HepG2 (cell line): ENCODE results near the gene MUC13. TPM values are rescaled to one million over a fixed set of nuclear protein-coding genes. Genes with fewer than 3 reads are reported as not detected.

ENCODE experiments used
- ATAC-seq: fragments of 200-7000 bp; cut with Tn5 transposase; 3 replicates; pipeline ENCODE4 v1.9.1; 2020; ENCODE audit warnings: mild to moderate bottlenecking, moderate library complexity
- BruUV-seq: library from RNA; stranded (reverse); fragments of 400-500 nt; replicated peaks from 2 replicates; lab custom pipeline; 2021; lab: Mats Ljungman, UMichigan
- CTCF ChIA-PET: fragments of 300-600 bp; formaldehyde crosslinking; extraction: SDS; loops from one replicate; lab custom pipeline; 2021; ENCODE audit warnings: low total read pairs, inconsistent platforms, low intra/inter-chr PET ratio; lab: Yijun Ruan, JAX
- POLR2A ChIA-PET: fragments of 350-600 bp; sonication (Branson Sonifier 250); formaldehyde crosslinking; loops from one replicate; lab custom pipeline; 2020; ENCODE audit warnings: antibody characterized with exemption, inconsistent platforms; lab: Yijun Ruan, JAX
- DNase-seq: peaks from one replicate; pipeline ENCODE4 v3.0.0-alpha.2; 2015; ENCODE audit warnings: low spot score
- FAIRE-seq: peaks from 3 replicates; lab custom pipeline; 2011; peaks lifted over from hg19 to GRCh38; lab: Jason Lieb, UNC
- H2AFZ ChIP-seq: one replicate; pipeline ENCODE4 v1.6.1; 2011; ENCODE audit warnings: low read length, inconsistent platforms
- H3K27ac ChIP-seq: fragments of 300-600 bp; 3 replicates; pipeline ENCODE4 v1.8.0; 2011; ENCODE audit warnings: mixed run types, mild to moderate bottlenecking, mixed read lengths, low read length, inconsistent platforms; ENCODE audit not compliant: insufficient read depth; ENCODE audit errors: extremely low read length
- H3K27me3 ChIP-seq, 2 experiments: fragments of 200-600 bp in 1 of 2; 2 replicates in 1 of 2; 3 replicates in 1 of 2; pipeline versions ENCODE4 v1.6.0 to v1.8.0; 2011; ENCODE audit warnings: low read length in 2 of 2, mild to moderate bottlenecking in 2 of 2, moderate library complexity in 2 of 2, inconsistent platforms in 1 of 2; ENCODE audit not compliant: insufficient read depth in 2 of 2, control insufficient read depth in 1 of 2
- H3K36me3 ChIP-seq, 2 experiments: fragments of 200-600 bp in 1 of 2; replicated peaks in 1 of 2; 2 replicates in 1 of 2; 3 replicates in 1 of 2; pipeline versions ENCODE4 v1.5.1 to v1.8.0; 2011; ENCODE audit warnings: low read length in 2 of 2, inconsistent platforms in 1 of 2; ENCODE audit not compliant: insufficient read depth in 2 of 2, control insufficient read depth in 1 of 2
- H3K4me1 ChIP-seq: 2 replicates; pipeline ENCODE4 v1.5.1; 2012; ENCODE audit warnings: low read length, inconsistent platforms; ENCODE audit not compliant: insufficient read depth
- H3K4me2 ChIP-seq: 2 replicates; pipeline ENCODE4 v1.6.0; 2011; ENCODE audit warnings: low read depth, low read length, inconsistent platforms
- H3K4me3 ChIP-seq, 3 experiments: fragments of 200-600 bp in 1 of 3; sonication (generic), shearing (Covaris generic) in 1 of 3; replicated peaks in 1 of 3; 2 replicates each; pipeline ENCODE4 v1.5.1; 2011 to 2016; ENCODE audit warnings: low read length in 3 of 3, inconsistent platforms in 2 of 3, low read depth in 2 of 3, mild to moderate bottlenecking in 2 of 3, control low read depth in 1 of 3, mixed read lengths in 1 of 3; ENCODE audit not compliant: insufficient read depth in 1 of 3
- H3K79me2 ChIP-seq: one replicate; pipeline ENCODE4 v1.6.1; 2011; ENCODE audit warnings: low read length, inconsistent platforms; ENCODE audit not compliant: insufficient read depth
- H3K9ac ChIP-seq: 2 replicates; pipeline ENCODE4 v1.6.0; 2011; ENCODE audit warnings: mild to moderate bottlenecking, low read depth, low read length, inconsistent platforms; ENCODE audit not compliant: insufficient read depth
- H3K9me3 ChIP-seq: 2 replicates; pipeline ENCODE4 v1.5.1; 2012; ENCODE audit warnings: mild to moderate bottlenecking, low read length
- H4K20me1 ChIP-seq: 2 replicates; pipeline ENCODE4 v1.6.0; 2011; ENCODE audit warnings: inconsistent platforms, mild to moderate bottlenecking, low read length, moderate library complexity; ENCODE audit not compliant: insufficient read depth
- ASH2L ChIP-seq: fragments of 300-600, 200-600 bp; sonication (generic); IDR thresholded peaks from 2 replicates; pipeline ENCODE4 v1.7.0; 2017; ENCODE audit warnings: low read depth, mild to moderate bottlenecking, moderate library complexity, mixed read lengths, low read length; ENCODE audit not compliant: insufficient read length
- CHD2 ChIP-seq: IDR thresholded peaks from 2 replicates; pipeline ENCODE4 v1.6.1; 2011; ENCODE audit warnings: low read depth, low read length, improper control_type of control experiment
- PTBP1 ChIP-seq: fragments of 200-400 bp; formaldehyde crosslinking; IDR thresholded peaks from 2 replicates; pipeline ENCODE4 v1.6.1; 2018; ENCODE audit warnings: low read length, low read depth; ENCODE audit not compliant: poor library complexity, severe bottlenecking
- RBM39 ChIP-seq: fragments of 200-400 bp; formaldehyde crosslinking; IDR thresholded peaks from one replicate; pipeline ENCODE4 v1.6.1; 2018; ENCODE audit warnings: antibody characterized with exemption, mild to moderate bottlenecking, low read depth, low read length; ENCODE audit not compliant: poor library complexity, severe bottlenecking
- YEATS2 ChIP-seq: sonication (generic); formaldehyde crosslinking; IDR thresholded peaks from 2 replicates; pipeline ENCODE4 v1.4.0; 2020; ENCODE audit warnings: missing genetic modification reagents, borderline replicate concordance
- ZNF10 ChIP-seq: sonication (generic); formaldehyde crosslinking; IDR thresholded peaks from 2 replicates; pipeline ENCODE4 v1.4.0; 2020; ENCODE audit warnings: mild to moderate bottlenecking, low read depth, missing genetic modification reagents, borderline replicate concordance
- ZNF292 ChIP-seq: sonication (generic); formaldehyde crosslinking; IDR thresholded peaks from 2 replicates; pipeline ENCODE4 v1.8.1; 2022; ENCODE audit warnings: mild to moderate bottlenecking, low read depth, missing genetic modification reagents, borderline replicate concordance
- WGBS: methylation state at CpG from one replicate; pipeline ENCODE4 v1.1.6; 2017; ENCODE audit warnings: low lambda C conversion rate; 5-methylcytosine and 5-hydroxymethylcytosine counted together
- in situ Hi-C: cut with HindIII; loops from 2 replicates; pipeline ENCODE4 v1.10.0; 2017; ENCODE audit warnings: low pct_unique_long_range_greater_than_20kb; ENCODE audit not compliant: extremely low pct_ligation_motif_present
- intact Hi-C: fragments of 100-400 bp; cut with micrococcal nuclease; formaldehyde crosslinking; loops from one replicate; pipeline ENCODE4 v1.10.0; 2022; ENCODE audit not compliant: unreplicated experiment
- polyA plus RNA-seq, 8 experiments: library from polyadenylated mRNA; depleted of rRNA in 3 of 8; stranded (reverse) in 7 of 8; unstranded in 1 of 8; fragments of >200 nt; fragmentation: Illumina TruSeq in 4 of 8; extraction: Trizol in 4 of 8; gene quantifications; 2 replicates each; pipeline versions ENCODE4 v1.2.1 to v1.2.3, GENCODE V29; 2011 to 2016; ENCODE audit warnings: low read depth in 4 of 8, missing spikeins in 1 of 8, mixed read lengths in 1 of 8; ENCODE audit not compliant: insufficient read depth in 1 of 8
- total RNA-seq, 5 experiments: library from RNA; depleted of rRNA; stranded (reverse); fragments of >200 nt; fragmentation: Illumina TruSeq; extraction: Trizol; gene quantifications; 2 replicates each; pipeline ENCODE4 v1.2.3, GENCODE V29; 2016; ENCODE audit warnings: low read depth in 1 of 5
- TF ChIP-seq, protein P1 (sequence below): sonication (generic); formaldehyde crosslinking; IDR thresholded peaks from 2 replicates; pipeline ENCODE4 v1.4.0; 2020; ENCODE audit warnings: missing genetic modification reagents
- TF ChIP-seq, protein P2 (sequence below): sonication (generic); formaldehyde crosslinking; IDR thresholded peaks from 2 replicates; pipeline ENCODE4 v1.4.0; 2020; ENCODE audit warnings: missing genetic modification reagents

The MUC13 gene
- total and polyA plus RNA-seq, 2 of the 13 experiments (the other 11 are each of a cell fraction or from before 2014, with no cell fraction given): 0.04 to 1.2 TPM

DNA sequence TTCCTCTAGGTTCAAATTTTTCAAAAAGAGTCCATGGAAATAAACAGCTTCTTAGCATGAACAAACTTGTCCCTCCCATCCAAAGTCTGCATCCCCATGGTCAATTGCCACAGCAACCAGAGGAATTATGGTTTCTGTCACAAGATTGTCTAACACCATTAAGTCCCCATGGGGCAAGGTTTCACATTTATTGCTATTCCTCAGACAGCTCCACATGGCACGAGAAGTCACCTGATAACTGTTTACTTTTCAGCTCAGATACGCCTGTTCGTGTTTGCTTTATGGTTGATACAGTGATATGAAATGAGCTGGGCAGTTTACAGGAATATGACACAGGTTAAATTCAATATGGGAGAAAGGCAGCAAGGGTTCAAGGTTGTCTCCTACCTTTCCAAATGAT, 37.9 kb upstream of the MUC13 start:
- Histone ChIP-seq H4K20me1 (no peaks in the 10 kb centered on the region), H3K27ac (no peak overlapping the region), H3K36me3 (peaks cover 16 to 58% of the 10 kb centered on the region in 2 experiments; a peak in 4 of 5 replicates), H3K79me2 (no peaks in the 10 kb centered on the region), H3K4me2 (no peak overlapping the region), H3K9me3 (no peaks in the 10 kb centered on the region), H3K4me1 (peaks cover 12% of the 10 kb centered on the region; the same call in 1 of the 2 replicates), H3K27me3 (no peaks in the 10 kb centered on the region), H2AFZ (no peak overlapping the region), H3K9ac (no peak overlapping the region), H3K4me3 (no peak overlapping the region)
- DNase-seq (no peak), ATAC-seq (no peak), FAIRE-seq (peak; percentile 21)
- BruUV-seq: no TSS peak
- ChIA-PET POLR2A (no interaction called here), CTCF (no interaction called here)
- intact Hi-C loops: no loop called here
- 86% methylated on average over 3 of the region's 3 CpGs for WGBS
- in situ Hi-C loops: no loop called here
- TF ChIP-seq ZNF10 (CRISPR knock-in tag): no peak
- no peak for TF ChIP-seq PTBP1
- no peak for TF ChIP-seq YEATS2 (CRISPR knock-in tag)
- no peak for TF ChIP-seq ZNF292 (CRISPR knock-in tag)
- no peak for TF ChIP-seq CHD2
- TF ChIP-seq RBM39: no peak

DNA sequence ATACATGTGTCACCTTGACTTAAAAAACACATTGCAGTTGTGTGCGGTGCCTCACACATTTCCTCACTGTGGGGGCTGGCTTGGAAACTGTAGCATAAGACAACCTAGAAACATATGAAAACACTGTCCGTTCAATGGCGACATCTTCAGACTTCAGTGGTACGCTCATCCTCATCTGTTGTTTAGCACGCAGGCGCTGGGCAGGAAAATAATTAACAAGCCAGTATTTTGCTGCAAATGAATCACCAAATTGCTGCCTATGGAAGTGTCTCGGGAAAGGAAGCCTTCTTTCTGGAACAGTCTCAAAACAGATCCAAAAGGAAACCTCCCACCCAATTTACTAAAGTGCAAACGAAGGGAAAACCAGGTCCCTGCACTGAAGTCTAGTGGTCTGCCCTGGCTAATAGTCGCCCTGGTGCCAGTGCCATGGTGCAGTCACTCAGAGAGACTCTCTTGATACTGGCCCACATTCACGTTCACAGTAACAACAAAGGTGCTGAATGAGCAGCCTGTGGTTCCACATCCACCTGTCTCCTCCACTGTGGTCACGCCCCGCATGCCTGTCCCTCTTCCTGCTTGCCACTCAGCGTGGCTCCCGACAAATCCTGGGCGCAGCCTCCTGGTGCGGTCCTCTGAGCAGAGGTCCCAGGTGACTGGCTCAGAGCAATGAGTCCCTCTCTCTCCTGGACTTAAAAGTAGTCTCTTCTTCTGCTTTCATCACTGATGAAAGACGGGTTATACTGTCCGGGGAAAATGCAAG, 35.6 kb upstream of the MUC13 start:
- H3K4me1 ChIP-seq: peaks cover 26% of the 10 kb centered on the region
- H3K79me2 ChIP-seq: no peaks in the 10 kb centered on the region
- WGBS: 98% methylated on average over 18 of the region's 18 CpGs
- ChIA-PET CTCF (no interaction called here), POLR2A (no interaction called here)
- H3K27me3 ChIP-seq: no peaks in the 10 kb centered on the region
- in situ Hi-C loops: no loop called here
- no TSS peak for BruUV-seq
- ATAC-seq (no peak), DNase-seq (no peak), FAIRE-seq (no peak)
- no peak overlapping the region for H3K4me3 ChIP-seq
- no peak overlapping the region for H3K4me2 ChIP-seq
- no peak overlapping the region for H2AFZ ChIP-seq
- H3K9me3 ChIP-seq: no peaks in the 10 kb centered on the region
- no peak overlapping the region for H3K27ac ChIP-seq
- H3K36me3 ChIP-seq: peaks cover 16 to 41% of the 10 kb centered on the region in 2 experiments; a peak in 4 of 5 replicates
- no peaks in the 10 kb centered on the region for H4K20me1 ChIP-seq
- no peak overlapping the region for H3K9ac ChIP-seq
- intact Hi-C loops: no loop called here
- TF ChIP-seq, protein P1, sequence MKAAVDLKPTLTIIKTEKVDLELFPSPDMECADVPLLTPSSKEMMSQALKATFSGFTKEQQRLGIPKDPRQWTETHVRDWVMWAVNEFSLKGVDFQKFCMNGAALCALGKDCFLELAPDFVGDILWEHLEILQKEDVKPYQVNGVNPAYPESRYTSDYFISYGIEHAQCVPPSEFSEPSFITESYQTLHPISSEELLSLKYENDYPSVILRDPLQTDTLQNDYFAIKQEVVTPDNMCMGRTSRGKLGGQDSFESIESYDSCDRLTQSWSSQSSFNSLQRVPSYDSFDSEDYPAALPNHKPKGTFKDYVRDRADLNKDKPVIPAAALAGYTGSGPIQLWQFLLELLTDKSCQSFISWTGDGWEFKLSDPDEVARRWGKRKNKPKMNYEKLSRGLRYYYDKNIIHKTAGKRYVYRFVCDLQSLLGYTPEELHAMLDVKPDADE: no peak
- TF ChIP-seq, protein P2, sequence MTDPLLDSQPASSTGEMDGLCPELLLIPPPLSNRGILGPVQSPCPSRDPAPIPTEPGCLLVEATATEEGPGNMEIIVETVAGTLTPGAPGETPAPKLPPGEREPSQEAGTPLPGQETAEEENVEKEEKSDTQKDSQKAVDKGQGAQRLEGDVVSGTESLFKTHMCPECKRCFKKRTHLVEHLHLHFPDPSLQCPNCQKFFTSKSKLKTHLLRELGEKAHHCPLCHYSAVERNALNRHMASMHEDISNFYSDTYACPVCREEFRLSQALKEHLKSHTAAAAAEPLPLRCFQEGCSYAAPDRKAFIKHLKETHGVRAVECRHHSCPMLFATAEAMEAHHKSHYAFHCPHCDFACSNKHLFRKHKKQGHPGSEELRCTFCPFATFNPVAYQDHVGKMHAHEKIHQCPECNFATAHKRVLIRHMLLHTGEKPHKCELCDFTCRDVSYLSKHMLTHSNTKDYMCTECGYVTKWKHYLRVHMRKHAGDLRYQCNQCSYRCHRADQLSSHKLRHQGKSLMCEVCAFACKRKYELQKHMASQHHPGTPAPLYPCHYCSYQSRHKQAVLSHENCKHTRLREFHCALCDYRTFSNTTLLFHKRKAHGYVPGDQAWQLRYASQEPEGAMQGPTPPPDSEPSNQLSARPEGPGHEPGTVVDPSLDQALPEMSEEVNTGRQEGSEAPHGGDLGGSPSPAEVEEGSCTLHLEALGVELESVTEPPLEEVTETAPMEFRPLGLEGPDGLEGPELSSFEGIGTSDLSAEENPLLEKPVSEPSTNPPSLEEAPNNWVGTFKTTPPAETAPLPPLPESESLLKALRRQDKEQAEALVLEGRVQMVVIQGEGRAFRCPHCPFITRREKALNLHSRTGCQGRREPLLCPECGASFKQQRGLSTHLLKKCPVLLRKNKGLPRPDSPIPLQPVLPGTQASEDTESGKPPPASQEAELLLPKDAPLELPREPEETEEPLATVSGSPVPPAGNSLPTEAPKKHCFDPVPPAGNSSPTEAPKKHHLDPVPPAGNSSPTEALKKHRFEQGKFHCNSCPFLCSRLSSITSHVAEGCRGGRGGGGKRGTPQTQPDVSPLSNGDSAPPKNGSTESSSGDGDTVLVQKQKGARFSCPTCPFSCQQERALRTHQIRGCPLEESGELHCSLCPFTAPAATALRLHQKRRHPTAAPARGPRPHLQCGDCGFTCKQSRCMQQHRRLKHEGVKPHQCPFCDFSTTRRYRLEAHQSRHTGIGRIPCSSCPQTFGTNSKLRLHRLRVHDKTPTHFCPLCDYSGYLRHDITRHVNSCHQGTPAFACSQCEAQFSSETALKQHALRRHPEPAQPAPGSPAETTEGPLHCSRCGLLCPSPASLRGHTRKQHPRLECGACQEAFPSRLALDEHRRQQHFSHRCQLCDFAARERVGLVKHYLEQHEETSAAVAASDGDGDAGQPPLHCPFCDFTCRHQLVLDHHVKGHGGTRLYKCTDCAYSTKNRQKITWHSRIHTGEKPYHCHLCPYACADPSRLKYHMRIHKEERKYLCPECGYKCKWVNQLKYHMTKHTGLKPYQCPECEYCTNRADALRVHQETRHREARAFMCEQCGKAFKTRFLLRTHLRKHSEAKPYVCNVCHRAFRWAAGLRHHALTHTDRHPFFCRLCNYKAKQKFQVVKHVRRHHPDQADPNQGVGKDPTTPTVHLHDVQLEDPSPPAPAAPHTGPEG (CRISPR knock-in tag): no peak
- no peak for TF ChIP-seq ASH2L
